HG03558 (cell line): ENCODE data around the gene WT1.

Experiments
- ATAC-seq: cut with Tn5 transposase; IDR thresholded peaks from one replicate; pipeline ENCODE4 v1.9.1; 2021; ENCODE audit warnings: moderate number of reproducible peaks; ENCODE audit not compliant: unreplicated experiment; ENCODE audit errors: extremely low read depth

Gene WT1

DNA sequence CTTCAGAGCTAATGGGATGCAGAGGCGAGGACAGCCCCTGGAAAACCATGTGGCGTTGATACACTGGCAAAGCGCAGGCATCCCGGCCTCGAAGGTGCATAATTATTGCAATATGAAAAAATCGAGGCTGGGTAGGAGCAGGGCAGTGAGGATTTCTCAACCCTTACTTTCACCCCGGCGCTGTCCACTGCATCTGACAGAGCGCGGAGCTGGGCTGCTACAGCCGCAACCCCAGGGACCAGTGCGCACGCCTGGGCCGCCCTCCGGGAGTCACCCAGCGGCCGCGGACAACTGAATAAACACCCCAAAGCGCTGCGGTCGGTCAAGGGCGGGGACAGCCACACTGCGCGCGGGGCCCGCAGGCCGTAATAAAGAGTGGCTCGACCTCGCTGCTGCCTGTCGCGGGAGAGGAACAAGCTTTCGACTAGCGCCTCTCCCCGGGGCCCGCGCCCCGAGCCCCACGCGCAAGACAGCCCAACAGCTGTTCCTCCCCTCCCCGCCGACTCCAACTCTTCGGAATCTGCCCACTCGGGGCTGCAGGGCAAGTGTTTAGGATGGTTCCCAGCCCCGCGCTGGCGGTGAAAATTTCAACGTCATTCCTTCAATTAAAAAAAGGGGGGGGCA lies 3.6 kb upstream of the WT1 start:
- no peak for ATAC-seq

DNA sequence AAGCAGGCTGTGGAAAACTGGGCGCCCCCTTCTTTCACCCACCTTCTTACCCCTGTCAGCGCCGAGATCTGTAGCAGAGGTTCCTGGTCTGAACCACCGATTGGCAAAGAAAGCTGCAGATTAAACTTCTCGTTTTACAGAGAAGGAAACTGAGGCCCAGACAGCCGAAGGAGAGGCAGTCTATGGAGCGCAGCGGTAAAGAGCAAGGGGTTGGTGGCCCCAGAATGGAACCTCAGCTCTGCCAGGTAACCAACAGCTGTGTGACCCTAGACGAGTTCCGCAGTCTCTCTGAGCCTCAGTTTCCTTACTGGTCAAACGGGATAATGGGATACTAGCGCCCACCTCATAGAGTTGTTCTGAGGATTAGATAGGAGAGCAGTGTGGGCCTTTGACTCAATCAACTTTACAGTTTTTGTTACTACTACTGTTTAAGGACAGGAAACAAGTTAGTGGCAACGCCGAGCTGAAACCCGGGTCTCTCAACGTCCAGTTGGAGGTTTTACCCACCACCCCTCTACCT lies 3.1 kb upstream of the WT1 start:
- ATAC-seq: no peak

- no peak for ATAC-seq
Measured at GRCh38 chr11:32437495-32438345, 2.4 kb upstream of the WT1 start.

DNA sequence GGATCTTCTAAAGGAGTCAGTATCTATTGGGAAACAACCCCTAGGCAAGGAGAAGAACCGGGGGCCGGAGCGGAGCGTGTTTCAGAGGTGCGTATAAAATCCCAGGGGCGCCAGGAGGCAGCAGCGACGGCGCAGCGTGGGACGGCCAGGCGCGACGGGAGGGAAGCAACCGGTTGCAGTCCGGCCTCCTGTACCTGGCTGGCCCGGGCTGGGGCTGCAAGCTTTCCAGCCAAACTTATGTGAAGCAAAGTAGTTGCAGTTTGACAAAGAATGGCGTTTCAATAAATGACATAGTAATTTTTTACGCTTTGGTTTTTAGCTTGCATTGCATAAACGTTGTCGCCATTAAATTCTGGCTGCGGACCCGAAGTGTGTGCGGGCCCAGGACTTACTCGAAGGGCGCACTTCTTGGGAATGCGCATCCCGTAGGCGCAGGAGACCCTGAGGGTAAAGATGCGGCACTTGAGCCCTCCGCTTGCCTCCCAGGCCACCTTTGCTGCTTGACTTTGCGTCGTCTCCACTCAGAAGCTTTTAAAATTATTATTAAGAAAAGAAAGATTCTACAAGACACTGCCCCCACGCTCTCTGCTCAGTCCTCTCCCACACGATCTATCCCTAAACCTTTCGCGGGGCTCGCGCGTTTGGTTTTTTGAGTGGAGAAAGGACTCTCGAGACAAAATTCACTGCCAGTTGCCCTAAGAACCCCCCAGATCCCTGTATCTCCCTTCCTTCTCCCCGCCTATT lies 1.6 kb upstream of the WT1 start:
- ATAC-seq: no peak

DNA sequence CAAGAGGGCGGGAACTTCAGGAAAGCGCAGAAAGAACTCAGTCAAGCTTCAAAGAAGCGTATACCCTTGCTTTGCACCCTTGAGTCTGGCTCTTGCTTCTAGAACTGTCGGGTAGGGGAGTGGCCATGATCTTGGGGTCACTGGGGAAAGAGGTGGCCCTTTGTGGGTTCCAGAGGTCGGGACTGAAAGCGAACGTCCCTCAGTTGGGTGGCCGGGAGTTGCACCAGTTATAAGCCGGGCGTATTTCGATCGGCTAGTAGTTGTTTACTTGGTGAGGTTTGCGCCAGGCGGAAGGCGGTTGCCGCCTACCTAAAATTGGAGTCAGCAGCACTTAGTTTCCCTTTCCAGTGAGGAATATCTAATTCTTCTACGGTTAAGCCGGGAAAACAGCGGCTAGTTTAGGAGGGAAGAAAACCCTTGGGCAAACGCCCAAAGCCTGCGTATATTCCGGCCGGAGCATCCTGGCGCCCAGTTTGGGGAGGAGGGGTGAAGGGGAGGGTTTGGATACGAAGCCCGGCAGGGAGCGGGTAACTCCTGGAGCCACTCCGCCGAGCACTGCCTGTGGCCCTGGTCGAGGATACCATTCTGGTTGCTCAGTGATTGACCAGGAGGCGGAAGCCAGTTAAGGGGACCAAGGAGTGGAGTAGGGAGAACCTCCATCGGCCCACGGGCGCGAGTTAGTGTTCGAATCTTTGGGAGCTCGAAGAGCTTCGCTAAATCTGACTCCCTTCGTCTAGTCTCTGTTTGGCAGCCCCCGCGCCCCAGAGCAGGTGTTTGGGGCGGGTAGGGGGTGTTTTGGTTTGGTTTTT lies 807 bp upstream of the WT1 start:
- ATAC-seq: no peak

GRCh38 chr11:32435152-32435480 lies 223 bp downstream of the WT1 start:
- no peak for ATAC-seq

GRCh38 chr11:32434356-32435151 lies 785 bp downstream of the WT1 start:
- no peak for ATAC-seq

DNA sequence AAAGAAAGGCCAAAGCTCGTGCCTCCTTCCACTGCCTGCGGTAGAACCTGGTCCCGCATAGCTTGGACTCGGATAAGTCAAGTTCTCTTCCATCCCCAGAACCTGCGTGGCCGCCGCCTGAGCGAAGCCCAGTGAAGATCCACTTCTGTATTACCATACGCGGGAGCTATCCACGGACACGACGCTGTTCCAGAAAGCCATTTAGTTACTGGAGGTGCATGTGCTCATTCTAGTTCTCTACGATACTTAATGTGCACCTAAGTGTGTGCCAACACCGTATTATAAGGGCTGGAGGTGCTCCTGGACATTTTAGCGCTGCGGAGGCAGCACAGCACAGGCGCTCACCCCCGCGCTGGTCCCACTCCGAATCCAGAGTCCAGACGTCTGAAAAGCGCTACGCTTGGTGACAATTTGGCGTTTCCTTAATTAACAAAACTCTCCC lies 1.4 kb downstream of the WT1 start:
- ATAC-seq: no peak

DNA sequence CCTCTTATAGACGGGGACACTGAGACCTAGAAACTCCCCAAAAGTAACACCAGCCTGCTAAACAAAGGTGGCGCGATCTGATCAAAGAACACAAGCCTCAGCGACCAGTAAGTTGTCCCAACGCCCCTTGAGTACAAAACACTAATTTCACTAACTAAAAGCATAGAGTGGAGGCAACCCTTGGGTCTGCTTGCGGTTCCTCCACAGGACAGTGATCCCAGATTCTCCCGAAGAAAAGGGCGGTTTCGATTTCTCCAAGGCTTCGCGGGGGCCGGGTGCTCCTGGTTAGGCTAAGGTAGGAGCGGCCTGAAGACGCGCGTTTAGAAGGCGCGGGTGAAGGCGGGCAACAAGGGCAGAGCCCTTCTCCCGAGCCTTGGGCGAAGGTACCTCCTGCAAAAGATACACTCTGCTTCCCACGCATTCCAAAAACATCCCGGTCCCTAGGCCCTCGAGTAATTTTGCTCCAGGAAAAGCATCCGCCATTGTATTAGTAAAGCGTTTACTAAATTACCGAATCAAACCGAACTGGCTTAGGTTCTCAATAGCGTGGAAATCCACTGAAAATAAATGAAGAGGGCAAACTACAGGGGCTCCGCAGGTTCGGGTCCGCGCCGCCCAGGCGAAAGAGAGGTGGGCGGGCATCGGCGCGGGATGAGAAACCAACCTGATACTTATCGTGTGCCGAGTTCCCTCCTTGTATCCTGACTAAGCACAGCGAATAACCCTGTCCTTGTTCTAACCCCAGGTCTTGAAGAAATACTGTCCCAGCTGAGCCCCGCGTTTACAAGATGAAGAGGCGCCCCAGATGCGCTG lies 2.0 kb downstream of the WT1 start:
- ATAC-seq: no peak

GRCh38 chr11:32432565-32432964 lies 2.8 kb downstream of the WT1 start:
- ATAC-seq: no peak

DNA sequence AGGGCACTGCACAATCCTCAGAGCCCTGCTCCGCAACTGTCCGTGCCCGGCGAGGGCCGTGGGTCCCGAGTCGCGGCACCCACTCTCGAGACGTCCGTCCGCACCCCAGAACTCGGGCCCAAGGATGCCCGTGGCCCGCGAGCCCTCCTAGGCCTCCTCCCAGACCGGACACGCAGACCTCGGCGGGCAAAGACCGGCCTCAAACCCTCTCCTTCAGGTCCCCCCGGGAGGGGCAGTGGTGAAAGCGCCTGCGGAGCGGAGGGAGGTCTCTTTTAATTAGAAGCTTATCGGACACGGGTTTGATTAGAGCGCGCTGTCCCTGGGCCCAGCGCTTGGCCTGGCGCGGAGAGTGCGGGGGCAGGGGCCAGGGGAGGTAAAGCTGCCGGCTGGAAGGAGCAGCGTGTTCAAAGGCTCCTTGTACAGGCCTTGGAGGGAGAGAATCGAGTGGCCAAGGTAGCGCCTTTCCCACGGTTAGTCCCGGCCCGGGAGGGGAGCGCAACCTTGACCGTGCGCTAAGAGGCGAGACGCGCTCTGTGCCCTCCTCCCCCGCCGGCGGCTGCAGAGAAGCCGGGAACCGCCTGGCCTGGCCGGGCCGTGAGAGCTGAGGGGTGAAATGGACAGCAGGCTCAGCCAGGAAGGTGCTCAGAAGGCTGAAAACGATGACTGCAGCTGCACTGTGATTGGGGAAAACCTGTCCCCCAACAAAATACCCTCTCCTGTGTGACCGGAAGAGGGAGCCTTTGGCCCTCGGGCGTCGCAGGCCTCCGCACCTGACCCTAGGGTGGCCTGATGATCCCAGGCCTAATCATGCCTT lies 4.6 kb downstream of the WT1 start:
- ATAC-seq: no peak

DNA sequence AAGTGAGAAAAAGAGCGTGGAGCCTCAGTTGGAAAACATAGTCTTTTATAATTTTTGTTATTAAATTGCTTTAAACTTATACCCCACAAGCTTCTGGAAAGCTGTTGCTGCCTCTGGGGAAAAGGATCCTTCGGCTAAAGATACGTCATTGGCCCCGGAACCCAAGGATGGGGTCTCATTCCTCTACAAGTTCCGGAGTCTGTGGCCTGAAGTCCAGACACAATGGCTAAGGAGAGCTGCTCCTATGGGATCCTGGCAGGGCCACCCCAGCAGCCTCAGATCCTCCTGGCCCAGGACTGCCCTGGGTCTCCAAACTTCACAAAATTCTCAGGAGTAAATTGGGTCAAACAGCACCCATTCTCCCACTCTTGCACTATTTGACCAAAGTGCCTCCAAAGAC lies 5.9 kb downstream of the WT1 start:
- ATAC-seq: no peak

- ATAC-seq: no peak
Measured at GRCh38 chr11:32428665-32429303, 6.6 kb downstream of the WT1 start.

DNA sequence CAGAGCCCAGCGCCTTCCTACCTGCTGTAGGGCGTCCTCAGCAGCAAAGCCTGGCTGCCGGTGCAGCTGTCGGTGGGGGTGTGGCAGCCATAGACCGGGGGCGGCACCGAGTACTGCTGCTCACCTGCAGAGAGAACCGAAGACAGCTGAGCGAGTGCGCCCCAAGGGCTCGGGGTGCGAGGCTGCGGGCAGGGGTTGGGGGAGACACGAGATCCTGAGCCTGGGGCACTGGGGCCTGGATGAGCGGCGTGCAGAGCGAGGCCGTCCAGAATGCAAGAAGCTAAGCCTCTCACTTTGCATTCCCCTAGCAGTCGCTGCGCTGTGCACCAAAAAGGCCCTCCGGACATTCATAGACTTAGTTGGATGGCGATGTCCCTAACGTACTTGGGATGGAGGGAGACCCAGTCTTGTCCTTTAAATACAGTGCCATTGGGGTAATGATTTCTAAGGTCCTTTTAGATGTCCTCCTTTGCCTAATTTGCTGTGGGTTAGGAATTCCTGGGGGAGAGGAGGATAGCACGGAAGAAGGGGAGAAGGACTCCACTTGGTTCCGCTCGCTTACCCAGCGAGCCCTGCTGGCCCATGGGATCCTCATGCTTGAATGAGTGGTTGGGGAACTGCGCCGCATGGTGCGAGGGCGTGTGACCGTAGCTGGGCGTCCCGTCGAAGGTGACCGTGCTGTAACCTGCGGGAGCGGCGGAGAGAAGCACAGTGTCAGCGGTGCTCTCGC lies 7.2 kb downstream of the WT1 start:
- ATAC-seq: no peak

DNA sequence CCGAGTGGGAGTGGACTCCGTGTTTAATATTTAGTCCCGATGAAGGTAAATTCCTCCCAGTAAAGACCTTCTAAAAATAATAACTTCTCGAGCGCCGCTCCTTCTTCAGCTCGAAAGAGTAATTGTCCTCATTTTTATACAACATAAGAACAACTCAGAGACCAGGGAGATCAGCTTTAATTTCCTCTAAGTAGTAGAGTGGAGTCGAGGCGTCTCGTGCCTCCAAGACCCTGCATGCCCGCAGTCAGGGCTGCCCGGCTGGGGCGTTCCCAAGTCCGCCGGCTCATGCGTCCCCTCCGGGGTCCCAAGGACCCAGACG lies 7.8 kb downstream of the WT1 start:
- no peak for ATAC-seq

GRCh38 chr11:32426819-32427615 lies 8.3 kb downstream of the WT1 start:
- no peak for ATAC-seq
